Measurements from ENCODE around the gene APOBEC3F.
"Not testable (repeated sequence)": the region's sequence is repeated elsewhere in the genome, so short reads cannot be mapped to it uniquely, and the experiment has no call there.

The APOBEC3F gene

GRCh38 chr22:39040538-39041296 is at the start of gene APOBEC3F:
Gene APOBEC3F, plus strand, starts transcription at chr22:39040864. Its CDS starts 97 bp downstream, at chr22:39040961.
- DNase-seq (ENCODE audit: low read depth in 1 of 2, low spot score in 1 of 2), result peak; percentile 35 to 39

DNA sequence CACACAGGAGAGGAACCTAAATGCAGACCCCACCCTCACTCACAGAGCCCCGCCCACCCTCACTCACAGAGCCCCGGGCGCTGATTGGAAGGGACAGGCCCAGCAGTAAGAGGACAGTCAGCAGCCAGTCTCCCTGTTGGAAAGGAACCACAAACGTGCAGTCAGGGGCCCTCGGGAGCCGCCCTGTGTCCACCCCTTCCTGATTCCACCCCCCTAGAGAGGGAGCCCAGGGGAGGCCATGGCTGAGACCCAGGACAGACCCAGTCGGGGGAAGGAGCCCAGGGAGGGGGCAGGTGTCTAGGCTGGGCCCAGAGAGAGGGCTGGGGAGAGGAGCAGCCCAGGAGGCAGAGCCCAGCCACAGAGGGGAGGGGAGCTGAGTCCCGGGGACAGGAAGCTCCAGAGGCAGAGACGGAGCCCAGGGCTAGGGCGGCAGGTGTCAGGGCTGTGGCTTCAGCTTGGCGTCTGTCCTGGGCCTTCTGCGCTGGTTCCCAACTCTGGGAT is 47.7 kb upstream of the APOBEC3F start:
- DNase-seq (ENCODE audit: low read depth in 1 of 2, low spot score in 1 of 2), result not testable (repeated sequence)

GRCh38 chr22:38996105-38996504 is 44.6 kb upstream of the APOBEC3F start:
- no peak for DNase-seq (ENCODE audit: low read depth in 1 of 2, low spot score in 1 of 2)

DNA sequence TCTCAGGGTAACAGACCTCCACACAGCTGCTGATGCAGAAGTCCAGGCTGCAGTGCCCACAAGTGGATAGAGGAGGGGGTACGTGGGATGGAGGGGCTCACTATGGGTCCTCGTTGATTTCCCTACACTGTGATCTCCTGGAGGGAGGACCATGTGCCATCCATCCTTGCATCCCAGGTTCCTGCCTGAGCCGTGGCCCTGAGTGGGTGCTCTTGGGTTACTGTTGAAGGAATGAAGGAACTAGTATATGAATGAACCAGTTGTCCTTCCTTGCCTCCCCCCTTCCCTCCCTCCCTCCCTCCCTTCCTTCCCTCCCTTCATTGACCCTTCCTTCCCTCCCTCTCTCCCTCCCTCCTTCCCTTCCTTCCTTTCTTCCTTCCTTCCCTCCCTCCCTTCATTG is 43.1 kb upstream of the APOBEC3F start:
- DNase-seq (ENCODE audit: low read depth in 1 of 2, low spot score in 1 of 2), result no peak

DNA sequence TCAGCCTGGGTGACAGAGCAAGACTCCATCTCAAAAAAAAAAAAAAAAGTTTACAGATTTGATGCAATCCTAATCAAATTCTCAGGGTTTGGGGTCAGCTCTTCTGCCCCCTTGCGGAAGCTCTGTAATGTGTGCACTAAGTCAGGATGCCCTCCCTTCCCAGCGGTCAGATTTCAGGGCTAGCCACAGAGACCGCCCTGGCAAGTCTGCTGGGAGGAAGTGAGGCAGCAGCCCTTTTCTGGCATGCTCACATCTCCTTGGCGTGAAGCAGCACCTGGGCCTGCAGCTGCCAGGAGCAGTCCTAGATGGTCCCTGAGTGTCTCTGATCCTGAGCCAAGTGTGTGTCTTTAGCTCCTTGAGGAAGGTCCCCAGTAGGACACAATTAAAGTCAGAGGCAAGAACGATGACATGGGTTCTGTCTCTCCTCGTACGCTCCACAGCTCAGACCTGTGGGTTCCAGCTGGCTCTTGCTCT is 37.5 kb upstream of the APOBEC3F start:
- peak; percentile 38 to 41 for DNase-seq (ENCODE audit: low read depth in 1 of 2, low spot score in 1 of 2)

- no peak for DNase-seq (ENCODE audit: low read depth in 1 of 2, low spot score in 1 of 2)
Measured at GRCh38 chr22:39007177-39007576, 33.5 kb upstream of the APOBEC3F start.

DNA sequence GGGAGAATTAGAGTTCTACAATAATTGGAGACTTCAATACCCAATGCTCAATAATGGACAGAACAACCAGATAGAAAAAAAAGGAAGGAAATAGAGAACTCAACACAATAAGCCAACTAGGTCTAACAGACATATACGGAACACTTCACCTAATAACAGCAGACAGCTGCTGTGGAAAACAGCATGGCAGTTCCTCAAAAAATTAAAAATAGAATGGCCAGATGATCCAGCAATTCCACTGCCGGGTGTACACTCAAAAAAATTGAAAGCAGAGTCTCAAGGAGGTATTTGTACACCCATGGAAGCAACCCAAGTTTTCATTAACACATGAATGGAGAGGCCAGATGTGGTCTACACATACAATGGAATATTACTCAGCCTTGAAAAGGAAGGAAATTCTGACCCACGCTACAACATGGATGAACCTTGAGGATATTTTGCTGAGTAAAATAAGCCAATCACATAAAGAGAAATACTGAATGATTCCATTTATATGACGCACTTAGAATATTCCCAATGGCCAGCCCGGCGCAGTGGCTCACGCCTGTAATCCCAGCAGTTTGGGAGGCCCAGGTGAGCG is 32.3 kb upstream of the APOBEC3F start:
- not testable (repeated sequence) for DNase-seq (ENCODE audit: low read depth in 1 of 2, low spot score in 1 of 2)

GRCh38 chr22:39010946-39011345 is 29.7 kb upstream of the APOBEC3F start:
- no peak for DNase-seq (ENCODE audit: low read depth in 1 of 2, low spot score in 1 of 2)

- no peak for DNase-seq (ENCODE audit: low read depth in 1 of 2, low spot score in 1 of 2)
Measured at GRCh38 chr22:39012533-39013511, 27.8 kb upstream of the APOBEC3F start.

DNA sequence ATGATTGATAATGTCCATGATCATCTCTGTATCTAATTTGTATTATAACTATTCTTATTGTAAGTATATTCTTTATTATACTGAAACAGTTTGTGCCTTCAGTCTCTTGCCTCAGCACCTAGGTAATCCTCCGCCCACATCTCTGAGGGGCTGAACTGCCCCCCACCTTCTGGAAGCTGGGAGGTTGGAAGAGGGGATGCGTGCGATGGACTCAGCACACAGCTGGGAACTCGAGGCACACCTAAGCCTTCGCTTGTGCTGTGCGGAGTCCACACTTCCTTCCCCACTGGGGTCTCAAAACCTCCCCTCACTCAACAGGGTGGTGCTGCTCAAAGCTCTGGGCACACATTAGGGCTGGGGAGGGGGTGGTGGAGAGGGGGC is 27.1 kb upstream of the APOBEC3F start:
- not testable (repeated sequence) for DNase-seq (ENCODE audit: low read depth in 1 of 2, low spot score in 1 of 2)

- DNase-seq (ENCODE audit: low read depth in 1 of 2, low spot score in 1 of 2), result peak; percentile 49 to 55
Measured at GRCh38 chr22:39013942-39014722, 26.5 kb upstream of the APOBEC3F start, which contains the start of gene APOBEC3C. Gene APOBEC3C, plus strand, starts transcription at chr22:39014257. Its CDS starts 106 bp downstream, at chr22:39014363.

DNA sequence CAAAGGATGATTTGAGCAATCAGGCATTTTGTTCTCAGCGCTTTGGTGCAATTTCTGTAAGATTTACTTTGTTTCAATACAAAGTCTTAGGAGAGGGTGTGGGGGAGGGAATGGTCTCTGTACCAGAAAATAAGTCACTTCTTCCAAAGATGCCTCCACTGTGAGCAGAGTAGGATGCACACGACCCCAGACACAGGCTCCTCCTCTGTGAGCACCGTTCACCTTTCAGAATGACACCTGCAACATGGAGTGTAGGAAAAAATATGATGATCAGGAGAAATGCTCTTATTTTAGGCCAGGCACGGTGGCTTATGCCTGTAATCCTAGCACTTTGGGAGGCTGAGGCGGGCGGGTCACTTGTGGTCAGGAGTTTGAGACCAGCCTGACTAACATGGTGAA is 25.9 kb upstream of the APOBEC3F start:
- DNase-seq (ENCODE audit: low read depth in 1 of 2, low spot score in 1 of 2), result not testable (repeated sequence)

GRCh38 chr22:39016592-39016991 is 24.1 kb upstream of the APOBEC3F start:
- no peak for DNase-seq (ENCODE audit: low read depth in 1 of 2, low spot score in 1 of 2)

DNA sequence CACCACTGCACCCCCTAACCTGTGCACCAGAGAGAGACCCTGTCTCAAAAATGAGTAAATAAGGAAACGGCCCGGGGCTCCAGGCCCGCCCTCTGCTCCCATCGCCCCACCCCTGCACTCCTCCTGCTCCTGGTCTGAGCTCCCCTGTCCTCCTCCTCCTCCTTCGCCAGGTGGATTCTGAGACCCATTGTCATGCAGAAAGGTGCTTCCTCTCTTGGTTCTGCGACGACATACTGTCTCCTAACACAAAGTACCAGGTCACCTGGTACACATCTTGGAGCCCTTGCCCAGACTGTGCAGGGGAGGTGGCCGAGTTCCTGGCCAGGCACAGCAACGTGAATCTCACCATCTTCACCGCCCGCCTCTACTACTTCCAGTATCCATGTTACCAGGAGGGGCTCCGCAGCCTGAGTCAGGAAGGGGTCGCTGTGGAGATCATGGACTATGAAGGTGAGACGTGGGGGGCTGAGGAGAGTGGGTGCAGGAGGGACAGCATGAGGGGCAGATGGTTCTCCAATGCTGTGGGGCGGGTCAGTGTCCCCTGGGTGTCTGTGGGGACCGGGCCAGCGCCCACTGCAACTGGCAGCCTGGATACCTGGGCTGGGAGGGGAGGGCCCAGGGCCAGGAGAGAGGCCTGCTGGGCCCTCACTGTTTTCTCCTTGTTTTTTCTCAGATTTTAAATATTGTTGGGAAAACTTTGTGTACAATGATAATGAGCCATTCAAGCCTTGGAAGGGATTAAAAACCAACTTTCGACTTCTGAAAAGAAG is 22.9 kb upstream of the APOBEC3F start:
- no peak for DNase-seq (ENCODE audit: low read depth in 1 of 2, low spot score in 1 of 2)

- DNase-seq (ENCODE audit: low read depth in 1 of 2, low spot score in 1 of 2), result not testable (repeated sequence)
Measured at GRCh38 chr22:39020021-39020651, 20.5 kb upstream of the APOBEC3F start.

- no peak for DNase-seq (ENCODE audit: low read depth in 1 of 2, low spot score in 1 of 2)
Measured at GRCh38 chr22:39021552-39022250, 19.0 kb upstream of the APOBEC3F start.

DNA sequence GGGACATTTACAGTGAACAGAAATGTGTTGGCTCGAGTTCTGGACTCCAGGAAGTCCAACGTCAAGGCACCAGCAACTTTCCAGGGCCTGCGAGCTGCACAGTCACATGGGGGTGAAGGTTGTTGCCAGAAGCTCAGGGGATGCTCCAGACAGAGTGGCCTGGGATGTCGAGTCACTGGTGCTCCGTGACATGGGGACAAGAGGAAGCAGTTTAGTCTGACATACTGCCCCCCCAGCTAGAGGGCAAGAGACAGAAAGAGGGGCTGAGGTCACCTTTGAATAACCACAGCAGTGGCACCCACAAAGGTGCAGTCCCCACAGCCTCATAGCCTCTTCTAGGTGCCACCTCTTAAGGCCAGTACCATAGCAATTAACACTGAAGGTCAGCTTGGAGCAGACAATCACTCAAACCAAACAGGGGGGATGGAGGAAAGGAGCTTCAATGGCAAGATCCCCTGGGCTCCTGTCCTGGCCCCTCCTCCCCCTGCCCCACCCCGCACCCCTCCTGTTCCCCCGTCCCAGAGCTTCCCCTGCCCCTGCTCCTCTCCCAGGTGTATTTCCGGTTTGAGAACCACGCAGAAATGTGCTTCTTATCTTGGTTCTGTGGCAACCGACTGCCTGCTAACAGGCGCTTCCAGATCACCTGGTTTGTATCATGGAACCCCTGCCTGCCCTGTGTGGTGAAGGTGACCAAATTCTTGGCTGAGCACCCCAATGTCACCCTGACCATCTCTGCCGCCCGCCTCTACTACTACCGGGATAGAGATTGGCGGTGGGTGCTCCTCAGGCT is 15.9 kb upstream of the APOBEC3F start:
- no peak for DNase-seq (ENCODE audit: low read depth in 1 of 2, low spot score in 1 of 2)
